Upper lobe of right lung (tissue), 1 donor: Measurements from ENCODE around the gene OSBPL10. TPM values are rescaled to one million over a fixed set of nuclear protein-coding genes. Genes with fewer than 3 reads are reported as not detected.
"Not testable (repeated sequence)": the region's sequence is repeated elsewhere in the genome, so short reads cannot be mapped to it uniquely, and the experiment has no call there.

ENCODE experiments used
- ATAC-seq: fragments of 200-7000 bp; cut with Tn5 transposase; one replicate; pipeline ENCODE4 v1.9.1; 2020; ENCODE audit warnings: mild to moderate bottlenecking, moderate library complexity
- DNase-seq: peaks from one replicate; pipeline ENCODE4 v3.0.0-alpha.2; 2020
- H3K27ac ChIP-seq: fragments of 200-600 bp; one replicate; pipeline ENCODE4 v1.8.0; 2022
- H3K27me3 ChIP-seq: fragments of 200-600 bp; one replicate; pipeline ENCODE4 v1.8.0; 2022; ENCODE audit warnings: mild to moderate bottlenecking
- H3K36me3 ChIP-seq: fragments of 200-600 bp; one replicate; pipeline ENCODE4 v1.8.0; 2022
- H3K4me1 ChIP-seq: fragments of 200-600 bp; one replicate; pipeline ENCODE4 v1.8.0; 2022
- H3K4me3 ChIP-seq: fragments of 200-600 bp; one replicate; pipeline ENCODE4 v1.8.0; 2022; ENCODE audit warnings: mild to moderate bottlenecking
- H3K9me3 ChIP-seq: fragments of 200-600 bp; one replicate; pipeline ENCODE4 v1.8.0; 2022
- CTCF ChIP-seq: fragments of 200-600 bp; IDR thresholded peaks from one replicate; pipeline ENCODE4 v1.8.0; 2022; ENCODE audit warnings: antibody characterized with exemption
- intact Hi-C: fragments of 100-400 bp; cut with DNase I; formaldehyde crosslinking; loops from one replicate; pipeline ENCODE4 v1.11.0; 2022
- total RNA-seq: library from RNA; stranded (reverse); fragmentation: NEBNext Ultra II Directional; extraction: Animal tissue kit (Norgen Biotek cat#: 25700); gene quantifications from one replicate; pipeline ENCODE4 v1.2.1, GENCODE V29; 2021
- donor health status: DM: no; HTN: yes; CAD: no; lungs with severe emphysema.

Gene OSBPL10
- total RNA-seq, 1 donor from 2014 or later: 30.8 TPM

DNA sequence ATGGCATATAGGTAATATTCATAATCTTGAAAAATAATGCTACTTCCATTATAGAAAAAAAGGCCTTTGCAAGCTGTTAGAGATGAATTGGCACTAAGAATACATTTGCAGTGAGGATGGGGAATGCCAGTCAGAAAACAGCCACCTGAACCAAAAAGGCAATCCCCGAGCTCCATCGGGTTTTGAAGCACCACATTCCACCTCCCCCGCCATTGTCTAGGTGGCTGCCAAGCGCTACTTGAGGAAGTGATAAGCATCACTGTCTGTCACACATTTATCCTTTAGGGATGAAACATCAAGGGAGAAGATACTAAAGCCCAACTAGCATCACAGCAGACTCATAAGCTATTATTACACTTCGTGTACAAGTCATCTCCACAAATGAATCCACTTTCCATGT lies 112.8 kb downstream of the OSBPL10 start:
- no peaks in the 10 kb centered on the region for H3K4me1 ChIP-seq
- H3K27me3 ChIP-seq: no peaks in the 10 kb centered on the region
- no peak for TF ChIP-seq CTCF
- ATAC-seq (no peak), DNase-seq (no peak)
- no peak overlapping the region for H3K4me3 ChIP-seq
- no peaks in the 10 kb centered on the region for H3K9me3 ChIP-seq
- no peak overlapping the region for H3K27ac ChIP-seq
- intact Hi-C loops: no loop called here
- H3K36me3 ChIP-seq: no peaks in the 10 kb centered on the region

DNA sequence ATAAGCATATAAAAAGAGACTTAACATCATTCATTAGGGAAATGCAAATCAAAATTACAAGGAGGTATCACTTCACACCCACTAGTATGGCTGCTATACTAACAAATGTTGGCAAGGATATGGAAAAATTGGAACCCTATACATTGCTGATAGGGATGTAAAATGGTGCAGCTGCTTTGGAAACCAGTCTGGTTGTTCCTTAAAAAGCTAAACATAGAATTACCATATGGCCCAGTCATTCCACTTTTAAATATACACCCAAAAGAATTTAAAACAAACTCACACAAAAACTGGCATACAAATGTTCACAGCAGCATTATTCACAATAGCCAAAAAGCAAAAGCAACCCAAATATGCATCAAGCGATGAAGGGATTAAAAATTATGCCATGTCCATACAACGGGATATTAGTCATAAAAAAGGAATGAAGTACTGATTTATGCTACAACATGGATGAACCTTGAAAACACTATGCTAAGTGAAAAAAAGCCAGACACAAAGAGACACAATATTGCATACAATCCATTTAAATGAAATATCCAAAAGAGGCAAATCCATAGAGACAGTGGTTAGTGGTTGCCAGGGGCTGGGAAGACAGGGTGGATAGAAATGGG lies 118.3 kb downstream of the OSBPL10 start:
- H3K36me3 ChIP-seq: no peaks in the 10 kb centered on the region
- DNase-seq: no peak
- no peak overlapping the region for H3K4me3 ChIP-seq
- no peaks in the 10 kb centered on the region for H3K4me1 ChIP-seq
- no peak for ATAC-seq
- H3K27me3 ChIP-seq: no peaks in the 10 kb centered on the region
- intact Hi-C loops: no loop called here
- H3K9me3 ChIP-seq: no peaks in the 10 kb centered on the region
- TF ChIP-seq CTCF: no peak
- no peak overlapping the region for H3K27ac ChIP-seq

- Histone ChIP-seq H3K4me3 (no peak overlapping the region), H3K36me3 (no peaks in the 10 kb centered on the region), H3K27me3 (no peaks in the 10 kb centered on the region), H3K9me3 (no peaks in the 10 kb centered on the region), H3K27ac (no peak overlapping the region), H3K4me1 (no peaks in the 10 kb centered on the region)
- intact Hi-C loops: no loop called here
- DNase-seq (no peak), ATAC-seq (no peak)
- no peak for TF ChIP-seq CTCF
Measured at GRCh38 chr3:31861826-31862225, 119.2 kb downstream of the OSBPL10 start.

DNA sequence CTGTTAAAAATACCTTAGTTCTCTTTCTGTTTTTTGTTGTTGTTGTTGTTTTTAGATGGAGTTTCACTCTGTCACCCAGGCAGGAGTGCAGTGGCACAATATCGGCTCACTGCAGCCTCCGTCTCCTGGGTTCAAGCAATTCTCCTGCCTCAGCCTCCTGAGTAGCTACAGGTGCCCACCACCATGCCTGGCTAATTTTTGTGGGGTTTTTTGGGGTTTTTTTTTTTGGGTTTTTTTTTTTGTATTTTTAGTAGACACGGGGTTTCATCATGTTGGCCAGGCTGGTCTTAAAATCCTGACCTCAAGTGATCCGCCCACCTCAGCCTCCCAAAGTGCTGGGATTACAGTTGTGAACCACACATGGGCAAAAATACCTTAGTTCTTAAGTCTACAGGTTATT lies 120.4 kb downstream of the OSBPL10 start:
- H3K27me3 ChIP-seq, DNase-seq, ATAC-seq, H3K9me3 ChIP-seq, H3K36me3 ChIP-seq, intact Hi-C loops, H3K27ac ChIP-seq, H3K4me3 ChIP-seq, H3K4me1 ChIP-seq: not testable (repeated sequence)

DNA sequence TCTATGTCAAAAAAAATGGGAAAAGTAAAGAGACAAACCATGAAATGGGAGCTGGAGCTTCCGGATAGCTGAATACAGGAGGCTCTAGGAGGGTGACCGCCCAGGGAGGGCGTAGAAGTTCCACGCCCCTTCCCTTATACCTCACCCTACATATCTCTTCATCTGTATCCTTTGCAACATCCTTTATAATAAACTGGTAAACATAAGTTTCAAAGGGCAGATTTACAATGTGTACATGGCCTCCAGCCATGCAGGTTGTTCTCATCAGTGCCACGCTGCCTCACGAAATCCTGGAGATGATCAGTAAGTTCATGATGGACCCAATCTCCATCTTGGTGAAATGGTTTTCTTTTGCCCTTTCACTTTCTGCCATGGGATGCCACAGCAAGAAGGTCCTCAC lies 121.8 kb downstream of the OSBPL10 start:
- Histone ChIP-seq H3K36me3 (no peaks in the 10 kb centered on the region), H3K27ac (no peak overlapping the region), H3K27me3 (no peaks in the 10 kb centered on the region), H3K4me1 (no peaks in the 10 kb centered on the region), H3K4me3 (no peak overlapping the region), H3K9me3 (no peaks in the 10 kb centered on the region)
- intact Hi-C loops: no loop called here
- DNase-seq (no peak), ATAC-seq (no peak)
- no peak for TF ChIP-seq CTCF

DNA sequence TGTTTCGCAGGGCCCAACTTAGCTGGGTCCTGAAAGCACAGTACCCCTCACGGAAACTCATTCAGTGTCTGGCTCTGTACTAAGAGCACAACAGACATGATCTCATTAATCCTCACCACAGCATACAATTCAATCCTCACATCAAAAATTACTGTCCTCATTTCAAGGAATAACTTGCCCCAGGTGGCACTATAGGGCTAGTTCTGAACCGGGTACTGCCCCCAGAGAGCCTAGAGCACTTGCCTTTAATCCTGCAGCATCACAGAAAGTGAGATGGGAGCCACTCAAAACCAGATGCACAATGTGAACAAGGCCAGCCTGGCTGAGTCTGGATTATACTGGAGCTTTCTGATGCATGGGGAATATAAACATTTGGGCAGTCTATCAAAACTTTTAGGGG lies 122.6 kb downstream of the OSBPL10 start:
- intact Hi-C loops: no loop called here

More for the DNA sequence above, 122.6 kb downstream of the OSBPL10 start:
- Histone ChIP-seq H3K4me3 (no peak overlapping the region), H3K27me3 (no peaks in the 10 kb centered on the region), H3K4me1 (no peaks in the 10 kb centered on the region), H3K27ac (no peak overlapping the region), H3K9me3 (no peaks in the 10 kb centered on the region), H3K36me3 (no peaks in the 10 kb centered on the region)
- no peak for TF ChIP-seq CTCF
- no peak for DNase-seq
- no peak for ATAC-seq
